OCI-LY3 (cell line): ENCODE measurements around the gene ACCSL.

ENCODE experiments used
- CTCF ChIP-seq: fragments of 200-600, 300-600 bp; sonication (generic); IDR thresholded peaks from 2 replicates; pipeline ENCODE4 v1.5.1; 2014; ENCODE audit warnings: antibody characterized with exemption, low read length, low read depth
- EZH2phosphoT487 ChIP-seq: fragments of 200-600 bp; shearing (Covaris generic); IDR thresholded peaks from 2 replicates; pipeline ENCODE4 v1.6.1; 2018; ENCODE audit warnings: antibody characterized with exemption, mixed run types, low read depth

- TF ChIP-seq CTCF (no peak), EZH2phosphoT487 (no peak)
Measured at GRCh38 chr11:44034639-44035038, 13.1 kb upstream of the ACCSL start.
